ENCODE measurements around the gene QPCTL.

QPCTL gene

DNA sequence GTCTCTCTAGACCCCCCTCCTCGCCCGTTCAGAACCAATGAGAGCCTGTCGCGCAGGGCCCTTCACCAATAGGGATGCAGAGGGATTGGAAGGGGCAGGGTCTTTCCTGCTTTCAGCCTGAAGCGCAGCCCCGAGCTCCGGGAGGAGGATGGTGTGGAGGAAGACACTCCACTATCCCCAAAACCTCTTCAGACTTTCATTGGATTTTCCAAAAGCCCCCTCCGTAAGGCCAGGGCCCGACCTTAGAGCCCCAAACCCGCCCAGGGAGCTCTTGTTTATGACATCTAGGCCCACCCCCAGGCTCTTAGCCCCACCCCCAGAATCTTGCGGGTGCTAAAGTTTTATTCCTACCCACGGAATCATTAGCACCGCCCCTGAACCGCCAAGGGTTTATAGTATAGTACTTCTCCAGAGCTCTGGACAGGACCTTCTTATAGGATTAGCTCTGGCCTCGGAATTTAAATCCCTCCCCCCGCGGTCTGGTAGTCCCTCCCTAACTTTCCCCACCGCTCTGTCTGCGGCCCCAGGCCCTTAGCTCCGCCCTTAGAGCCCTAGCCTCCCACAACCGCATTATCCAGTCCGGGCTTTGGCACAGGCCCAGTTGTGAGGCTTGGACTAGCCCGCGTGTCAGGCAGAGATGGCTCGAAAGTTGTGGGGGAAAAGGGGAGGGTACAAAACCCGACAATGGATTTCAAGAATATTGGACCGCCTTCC lies 46.7 kb upstream of the QPCTL start:
- TF ChIP-seq, protein P1, sequence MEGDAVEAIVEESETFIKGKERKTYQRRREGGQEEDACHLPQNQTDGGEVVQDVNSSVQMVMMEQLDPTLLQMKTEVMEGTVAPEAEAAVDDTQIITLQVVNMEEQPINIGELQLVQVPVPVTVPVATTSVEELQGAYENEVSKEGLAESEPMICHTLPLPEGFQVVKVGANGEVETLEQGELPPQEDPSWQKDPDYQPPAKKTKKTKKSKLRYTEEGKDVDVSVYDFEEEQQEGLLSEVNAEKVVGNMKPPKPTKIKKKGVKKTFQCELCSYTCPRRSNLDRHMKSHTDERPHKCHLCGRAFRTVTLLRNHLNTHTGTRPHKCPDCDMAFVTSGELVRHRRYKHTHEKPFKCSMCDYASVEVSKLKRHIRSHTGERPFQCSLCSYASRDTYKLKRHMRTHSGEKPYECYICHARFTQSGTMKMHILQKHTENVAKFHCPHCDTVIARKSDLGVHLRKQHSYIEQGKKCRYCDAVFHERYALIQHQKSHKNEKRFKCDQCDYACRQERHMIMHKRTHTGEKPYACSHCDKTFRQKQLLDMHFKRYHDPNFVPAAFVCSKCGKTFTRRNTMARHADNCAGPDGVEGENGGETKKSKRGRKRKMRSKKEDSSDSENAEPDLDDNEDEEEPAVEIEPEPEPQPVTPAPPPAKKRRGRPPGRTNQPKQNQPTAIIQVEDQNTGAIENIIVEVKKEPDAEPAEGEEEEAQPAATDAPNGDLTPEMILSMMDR (IDR thresholded peaks at IDR 0.05; ENCODE audit: low read depth, low read length, missing control alignments), result no peak
- H3K36me3 ChIP-seq (replicated peaks), result no peaks in the 10 kb centered on the region
- peak; percentile 94 for DNase-seq
- peak overlapping the region; percentile 65 for H3K27ac ChIP-seq
- H3K27me3 ChIP-seq (replicated peaks), result no peaks in the 10 kb centered on the region
- peak overlapping the region; percentile 53 for H3K4me3 ChIP-seq (ENCODE audit: low read depth, low read length)
- in situ Hi-C loops (cut with HindIII; ENCODE audit: low pct_ligation_motif_present, low sequenced_read_pairs), result no loop called here

DNA sequence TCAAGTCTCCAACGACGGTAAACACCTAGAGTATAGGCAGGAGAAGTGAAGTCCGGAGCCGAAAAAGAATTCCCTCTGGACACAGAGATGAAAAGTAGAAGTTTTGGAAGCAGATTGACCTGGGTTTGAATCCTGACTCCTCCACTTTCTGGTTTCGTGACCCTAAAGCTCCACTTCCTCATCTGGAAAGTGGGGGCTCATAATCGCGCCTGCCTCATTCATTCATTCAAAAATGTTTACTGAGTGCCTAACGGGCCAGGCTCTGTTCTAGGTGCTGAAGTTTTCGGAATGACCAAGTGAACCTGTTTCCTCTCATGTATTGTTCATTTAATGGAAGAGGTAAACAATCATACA lies 46.1 kb upstream of the QPCTL start:
- in situ Hi-C loops (cut with HindIII; ENCODE audit: low pct_ligation_motif_present, low sequenced_read_pairs), result no loop called here
- TF ChIP-seq, protein P1 (IDR thresholded peaks at IDR 0.05; ENCODE audit: low read depth, low read length, missing control alignments), result no peak
- no peak for DNase-seq
- no peaks in the 10 kb centered on the region for H3K36me3 ChIP-seq (replicated peaks)
- no peaks in the 10 kb centered on the region for H3K27me3 ChIP-seq (replicated peaks)
- peak overlapping the region; percentile 53 for H3K4me3 ChIP-seq (ENCODE audit: low read depth, low read length)
- H3K27ac ChIP-seq, result peak overlapping the region; percentile 65

DNA sequence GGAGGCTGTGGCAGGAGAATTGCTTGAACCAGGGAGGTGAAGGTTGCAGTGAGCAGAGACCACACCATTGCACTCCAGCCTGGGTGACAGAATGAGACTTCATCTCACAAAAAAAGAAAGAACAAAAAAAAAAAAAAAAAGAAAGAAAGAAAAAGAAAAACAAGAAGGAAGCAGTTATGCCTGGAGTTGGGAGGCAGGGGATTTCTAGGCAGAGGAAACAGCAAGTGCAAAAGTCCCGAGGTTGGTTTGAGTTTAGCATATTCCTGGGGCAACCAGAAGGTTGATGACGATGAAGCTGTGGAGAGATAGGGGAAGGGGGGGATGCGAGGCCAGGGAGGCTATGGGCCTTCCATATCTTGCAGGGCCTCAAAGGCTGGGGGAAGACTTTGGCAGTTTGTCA lies 41.7 kb upstream of the QPCTL start:
- Histone ChIP-seq H3K27me3 (replicated peaks) (no peaks in the 10 kb centered on the region), H3K27ac (no peak overlapping the region), H3K36me3 (replicated peaks) (no peaks in the 10 kb centered on the region), H3K4me3 (ENCODE audit: low read depth, low read length) (no peak overlapping the region)
- in situ Hi-C loops (cut with HindIII; ENCODE audit: low pct_ligation_motif_present, low sequenced_read_pairs), result no loop called here
- DNase-seq, result no peak
- TF ChIP-seq, protein P1 (IDR thresholded peaks at IDR 0.05; ENCODE audit: low read depth, low read length, missing control alignments), result no peak

DNA sequence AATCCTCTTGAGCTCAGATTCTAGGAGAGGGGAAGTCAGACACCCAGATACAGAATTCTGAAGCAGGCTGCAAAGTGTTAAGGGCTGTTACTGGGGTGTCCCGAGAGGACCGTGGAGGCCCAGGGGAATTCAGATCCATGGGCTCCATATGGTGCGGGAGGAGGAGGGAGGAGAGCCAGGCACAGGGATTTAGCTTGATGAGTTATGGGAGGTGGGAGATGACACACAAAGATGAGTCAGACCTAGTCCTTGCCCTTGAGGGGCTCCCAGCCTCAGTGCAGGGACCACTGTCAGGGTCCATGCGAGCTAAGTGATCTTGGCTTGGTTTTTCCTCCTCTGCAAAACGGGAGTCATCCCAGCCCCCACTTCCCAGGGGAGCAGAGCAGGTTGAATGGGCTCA lies 38.8 kb upstream of the QPCTL start:
- no peak overlapping the region for H3K27ac ChIP-seq
- in situ Hi-C loops (cut with HindIII; ENCODE audit: low pct_ligation_motif_present, low sequenced_read_pairs), result no loop called here
- TF ChIP-seq, protein P1 (IDR thresholded peaks at IDR 0.05; ENCODE audit: low read depth, low read length, missing control alignments), result no peak

DNA sequence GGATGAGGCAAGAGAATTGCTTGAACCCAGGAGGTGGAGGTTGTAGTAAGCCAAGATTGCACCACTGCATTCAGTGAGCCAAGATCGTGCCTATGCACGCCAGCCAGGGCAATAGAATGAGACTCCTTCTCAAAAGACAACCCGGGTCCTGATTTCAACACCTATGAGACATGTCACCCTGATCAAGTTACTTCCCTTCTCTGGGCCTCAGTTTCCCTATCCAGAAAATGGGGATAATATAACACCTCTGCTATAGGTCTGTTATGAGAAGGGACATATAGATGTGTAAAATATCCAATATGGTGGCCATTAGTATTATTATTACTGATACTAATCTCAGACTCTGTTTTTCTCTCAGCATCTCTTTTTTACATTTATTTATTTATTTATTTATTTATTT lies 37.4 kb upstream of the QPCTL start:
- in situ Hi-C loops (cut with HindIII; ENCODE audit: low pct_ligation_motif_present, low sequenced_read_pairs), result no loop called here
- no peaks in the 10 kb centered on the region for H3K36me3 ChIP-seq (replicated peaks)

More for the DNA sequence above, 38.8 kb upstream of the QPCTL start:
- no peak for DNase-seq
- no peaks in the 10 kb centered on the region for H3K27me3 ChIP-seq (replicated peaks)
- no peak overlapping the region for H3K4me3 ChIP-seq (ENCODE audit: low read depth, low read length)
- H3K36me3 ChIP-seq (replicated peaks), result no peaks in the 10 kb centered on the region

More for the DNA sequence above, 37.4 kb upstream of the QPCTL start:
- Histone ChIP-seq H3K4me3 (ENCODE audit: low read depth, low read length) (no peak overlapping the region), H3K27me3 (replicated peaks) (no peaks in the 10 kb centered on the region), H3K27ac (no peak overlapping the region)
- TF ChIP-seq, protein P1 (IDR thresholded peaks at IDR 0.05; ENCODE audit: low read depth, low read length, missing control alignments), result no peak
- no peak for DNase-seq
